HEK293T (cell line): ENCODE data around the gene DOC2A.

Experiments used
- ARNT ChIP-seq: fragments of 450-650 bp; IDR thresholded peaks from 2 replicates; pipeline ENCODE4 v1.6.1; 2017; ENCODE audit warnings: mild to moderate bottlenecking
- BHLHE40 ChIP-seq: fragments of 450-650 bp; IDR thresholded peaks from 2 replicates; pipeline ENCODE4 v1.6.1; 2016; ENCODE audit warnings: mild to moderate bottlenecking, moderate library complexity, borderline replicate concordance
- CTBP1 ChIP-seq: fragments of 450-650 bp; IDR thresholded peaks from 2 replicates; pipeline ENCODE4 v1.6.1; 2016; ENCODE audit warnings: borderline replicate concordance
- ELF4 ChIP-seq: fragments of 450-650 bp; IDR thresholded peaks from 2 replicates; pipeline ENCODE4 v1.6.1; 2017; ENCODE audit warnings: antibody characterized with exemption
- LEF1 ChIP-seq: fragments of 450-650 bp; IDR thresholded peaks from 2 replicates; pipeline ENCODE4 v1.6.1; 2017; ENCODE audit warnings: mild to moderate bottlenecking, borderline replicate concordance
- NFRKB ChIP-seq: fragments of 450-650 bp; IDR thresholded peaks from 2 replicates; pipeline ENCODE4 v1.6.1; 2016; ENCODE audit warnings: mild to moderate bottlenecking, moderate library complexity
- SUZ12 ChIP-seq: fragments of 450-650 bp; IDR thresholded peaks from 2 replicates; pipeline ENCODE4 v1.6.1; 2016; ENCODE audit warnings: mild to moderate bottlenecking
- TARDBP ChIP-seq: fragments of 450-650 bp; IDR thresholded peaks from 2 replicates; pipeline ENCODE4 v1.6.1; 2016
- ZNF384 ChIP-seq: fragments of 450-650 bp; IDR thresholded peaks from 2 replicates; pipeline ENCODE4 v1.6.1; 2016

DNA sequence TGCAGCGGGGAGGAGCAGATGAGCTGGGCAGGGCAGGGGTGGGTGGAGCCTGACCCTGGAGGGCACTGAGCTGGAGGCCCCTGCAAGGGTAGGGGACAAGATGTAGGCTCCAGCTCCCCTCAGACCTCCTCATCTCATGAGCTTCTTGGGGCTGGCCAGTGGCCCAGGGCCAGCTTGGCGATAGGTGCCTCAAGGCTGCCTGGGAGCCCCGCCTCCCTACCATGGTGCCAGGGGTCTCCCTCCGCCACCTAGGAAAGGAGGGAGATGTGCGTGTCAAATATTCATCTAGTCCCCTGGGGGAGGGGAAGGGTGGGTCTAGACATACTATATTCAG is 19.3 kb downstream of the DOC2A start:
- no peak for TF ChIP-seq SUZ12
- TF ChIP-seq ARNT = no peak
- no peak for TF ChIP-seq CTBP1
- no peak for TF ChIP-seq TARDBP
- no peak for TF ChIP-seq NFRKB
- TF ChIP-seq LEF1 = no peak
- TF ChIP-seq ZNF384 = no peak
- no peak for TF ChIP-seq ELF4
- no peak for TF ChIP-seq BHLHE40
